Epithelial cell of proximal tubule (primary cell): Measurements from ENCODE around the gene ANKRD63. TPM values are rescaled to one million over a fixed set of nuclear protein-coding genes. Genes with fewer than 3 reads are reported as not detected.

Experiments used
- DNase-seq: peaks from one replicate; pipeline ENCODE4 v3.0.0-alpha.2; 2011; ENCODE audit warnings: low read depth
- H3K4me3 ChIP-seq: 2 replicates; pipeline ENCODE4 v1.5.1; 2011; ENCODE audit warnings: low read depth, mild to moderate bottlenecking, low read length
- total RNA-seq: library from RNA; depleted of rRNA; stranded (reverse); fragments of >200 nt; gene quantifications from 2 replicates; pipeline ENCODE4 v1.2.3, GENCODE V29; 2015
- TF ChIP-seq, protein P1 (sequence below): conservative IDR thresholded peaks from 2 replicates; pipeline ENCODE4 v1.5.1; 2012; ENCODE audit warnings: low read depth, mild to moderate bottlenecking, low read length

Gene ANKRD63
- total RNA-seq, 1 donor from 2014 or later, result not detected

DNA sequence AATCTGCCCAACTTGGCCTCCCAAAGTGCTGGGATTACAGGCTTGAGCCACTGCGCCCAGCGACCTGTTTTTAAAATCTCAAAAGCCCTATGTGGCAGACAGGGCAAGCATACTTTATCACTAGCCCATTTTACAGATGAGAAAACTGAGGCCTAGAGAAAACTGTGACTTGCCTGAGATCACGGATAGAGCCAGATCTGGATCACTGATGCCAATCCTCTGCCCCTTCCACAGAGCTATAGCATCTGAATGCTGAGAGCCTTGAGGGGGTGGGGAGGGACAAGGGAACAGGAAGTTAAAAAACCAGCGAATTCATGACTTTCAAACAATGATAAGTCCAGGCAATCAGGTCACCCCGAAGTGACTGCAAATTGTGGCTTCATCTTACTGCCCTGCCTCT lies 7.3 kb downstream of the ANKRD63 start:
- H3K4me3 ChIP-seq, result no peak overlapping the region
- TF ChIP-seq, protein P1, sequence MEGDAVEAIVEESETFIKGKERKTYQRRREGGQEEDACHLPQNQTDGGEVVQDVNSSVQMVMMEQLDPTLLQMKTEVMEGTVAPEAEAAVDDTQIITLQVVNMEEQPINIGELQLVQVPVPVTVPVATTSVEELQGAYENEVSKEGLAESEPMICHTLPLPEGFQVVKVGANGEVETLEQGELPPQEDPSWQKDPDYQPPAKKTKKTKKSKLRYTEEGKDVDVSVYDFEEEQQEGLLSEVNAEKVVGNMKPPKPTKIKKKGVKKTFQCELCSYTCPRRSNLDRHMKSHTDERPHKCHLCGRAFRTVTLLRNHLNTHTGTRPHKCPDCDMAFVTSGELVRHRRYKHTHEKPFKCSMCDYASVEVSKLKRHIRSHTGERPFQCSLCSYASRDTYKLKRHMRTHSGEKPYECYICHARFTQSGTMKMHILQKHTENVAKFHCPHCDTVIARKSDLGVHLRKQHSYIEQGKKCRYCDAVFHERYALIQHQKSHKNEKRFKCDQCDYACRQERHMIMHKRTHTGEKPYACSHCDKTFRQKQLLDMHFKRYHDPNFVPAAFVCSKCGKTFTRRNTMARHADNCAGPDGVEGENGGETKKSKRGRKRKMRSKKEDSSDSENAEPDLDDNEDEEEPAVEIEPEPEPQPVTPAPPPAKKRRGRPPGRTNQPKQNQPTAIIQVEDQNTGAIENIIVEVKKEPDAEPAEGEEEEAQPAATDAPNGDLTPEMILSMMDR, result no peak
- DNase-seq, result no peak

DNA sequence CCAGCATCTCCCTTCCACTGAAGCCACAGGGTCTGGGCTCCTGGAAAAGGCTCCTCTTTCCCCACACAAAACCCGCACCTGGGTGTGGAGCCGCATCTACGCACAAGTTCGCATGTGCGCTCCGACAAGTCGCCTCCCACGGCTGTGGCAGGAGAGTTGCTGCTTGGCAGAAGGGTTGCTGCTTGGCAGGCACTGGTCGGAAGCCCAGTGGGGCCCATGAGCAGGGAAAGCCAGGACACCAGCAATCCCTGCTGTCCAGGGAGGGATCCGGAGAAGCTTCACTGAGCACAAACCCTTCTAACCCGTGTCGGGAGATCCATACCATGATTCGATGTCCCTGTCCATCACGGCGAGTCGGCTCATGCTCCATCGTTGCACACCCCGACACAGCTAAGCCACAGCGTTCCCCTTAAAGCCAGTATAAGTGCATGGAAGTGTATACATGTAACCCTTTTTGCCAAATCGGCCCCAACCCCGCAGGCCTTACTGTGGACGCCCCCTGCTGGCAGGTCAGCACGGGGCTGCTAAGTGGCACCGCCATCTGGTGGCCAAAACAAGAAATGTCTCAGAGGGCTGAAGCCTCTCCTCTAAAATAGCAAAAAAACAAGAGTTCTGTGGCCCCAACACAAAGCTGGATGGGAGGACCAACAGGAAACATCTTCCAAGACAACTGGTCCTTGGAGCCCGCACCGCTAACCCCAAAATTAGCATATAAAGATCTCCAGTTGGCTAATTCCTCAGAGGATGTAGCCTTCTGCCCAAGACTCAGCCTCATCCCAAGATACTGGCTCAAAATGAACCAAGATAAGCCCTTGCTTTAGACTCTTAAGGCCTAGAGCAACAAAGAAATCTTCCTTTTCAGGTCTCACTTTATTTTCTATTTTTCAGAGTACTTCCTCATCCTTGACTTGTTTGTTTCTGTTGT lies 8.3 kb downstream of the ANKRD63 start:
- TF ChIP-seq, protein P1, result peak; percentile 100
- H3K4me3 ChIP-seq, result no peak overlapping the region
- no peak for DNase-seq

DNA sequence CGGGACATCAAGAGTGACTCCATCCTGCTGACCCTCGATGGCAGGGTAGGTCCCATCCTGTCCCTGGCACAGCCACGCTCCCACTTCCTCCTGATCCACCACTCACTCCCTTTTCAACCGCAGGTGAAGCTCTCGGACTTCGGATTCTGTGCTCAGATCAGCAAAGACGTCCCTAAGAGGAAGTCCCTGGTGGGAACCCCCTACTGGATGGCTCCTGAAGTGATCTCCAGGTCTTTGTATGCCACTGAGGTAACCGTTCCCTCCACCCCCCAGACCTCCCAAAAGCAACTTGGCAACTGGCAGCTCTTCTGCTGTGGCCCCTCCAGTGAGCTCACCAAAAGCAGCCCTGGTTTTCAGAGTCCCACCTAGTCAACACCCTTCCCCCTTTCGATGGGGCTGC lies 9.4 kb downstream of the ANKRD63 start:
- H3K4me3 ChIP-seq, result no peak overlapping the region
- TF ChIP-seq, protein P1, result no peak

DNA sequence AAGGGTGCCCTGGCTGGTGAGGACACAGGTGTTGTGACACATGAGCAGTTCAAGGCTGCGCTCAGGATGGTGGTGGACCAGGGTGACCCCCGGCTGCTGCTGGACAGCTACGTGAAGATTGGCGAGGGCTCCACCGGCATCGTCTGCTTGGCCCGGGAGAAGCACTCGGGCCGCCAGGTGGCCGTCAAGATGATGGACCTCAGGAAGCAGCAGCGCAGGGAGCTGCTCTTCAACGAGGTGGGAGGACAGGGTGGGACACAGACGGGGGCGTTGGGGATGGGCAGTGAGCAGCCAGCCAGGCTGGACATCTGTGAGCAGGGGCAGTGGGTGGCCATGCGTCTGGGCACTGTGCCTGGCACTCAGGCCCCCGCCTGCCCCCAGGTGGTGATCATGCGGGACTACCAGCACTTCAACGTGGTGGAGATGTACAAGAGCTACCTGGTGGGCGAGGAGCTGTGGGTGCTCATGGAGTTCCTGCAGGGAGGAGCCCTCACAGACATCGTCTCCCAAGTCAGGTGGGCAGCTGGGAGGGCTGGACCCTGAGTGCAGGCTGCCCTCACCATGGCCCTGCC lies 10.3 kb downstream of the ANKRD63 start:
- H3K4me3 ChIP-seq, result no peak overlapping the region
- no peak for DNase-seq
- TF ChIP-seq, protein P1, result peak; percentile 52

More for the DNA sequence above, 9.4 kb downstream of the ANKRD63 start:
- no peak for DNase-seq

DNA sequence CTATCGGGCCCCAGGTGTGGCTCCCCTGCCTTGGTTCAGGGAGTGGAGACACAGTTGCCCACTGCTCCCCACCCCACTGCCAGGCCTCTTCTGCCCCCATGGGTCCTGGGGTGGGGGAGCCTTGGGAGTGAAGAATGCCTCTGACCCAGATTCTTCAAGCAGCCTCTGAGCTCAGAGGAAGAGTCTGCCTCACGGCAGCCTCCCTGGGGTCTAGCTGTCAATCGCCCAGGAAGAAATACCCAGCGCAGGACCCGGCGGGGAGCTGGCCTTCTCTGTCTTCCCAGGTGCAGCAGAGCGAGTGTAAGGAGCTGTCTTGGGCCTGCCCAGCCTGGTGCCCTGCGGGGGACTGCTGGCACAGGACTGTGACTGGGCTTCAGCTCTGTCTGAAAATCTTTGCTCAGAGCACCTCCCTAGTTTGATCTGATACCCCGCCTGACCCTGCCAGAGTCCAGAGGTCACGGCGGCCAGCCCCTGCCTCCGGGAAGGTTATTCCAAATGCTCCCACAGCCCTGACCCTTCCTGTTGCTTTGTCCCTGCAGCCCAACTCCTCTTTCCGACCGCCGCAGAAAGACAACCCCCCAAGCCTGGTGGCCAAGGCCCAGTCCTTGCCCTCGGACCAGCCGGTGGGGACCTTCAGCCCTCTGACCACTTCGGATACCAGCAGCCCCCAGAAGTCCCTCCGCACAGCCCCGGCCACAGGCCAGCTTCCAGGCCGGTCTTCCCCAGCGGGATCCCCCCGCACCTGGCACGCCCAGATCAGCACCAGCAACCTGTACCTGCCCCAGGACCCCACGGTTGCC lies 11.0 kb downstream of the ANKRD63 start:
- no peak for DNase-seq
- no peak overlapping the region for H3K4me3 ChIP-seq
- TF ChIP-seq, protein P1, result no peak

DNA sequence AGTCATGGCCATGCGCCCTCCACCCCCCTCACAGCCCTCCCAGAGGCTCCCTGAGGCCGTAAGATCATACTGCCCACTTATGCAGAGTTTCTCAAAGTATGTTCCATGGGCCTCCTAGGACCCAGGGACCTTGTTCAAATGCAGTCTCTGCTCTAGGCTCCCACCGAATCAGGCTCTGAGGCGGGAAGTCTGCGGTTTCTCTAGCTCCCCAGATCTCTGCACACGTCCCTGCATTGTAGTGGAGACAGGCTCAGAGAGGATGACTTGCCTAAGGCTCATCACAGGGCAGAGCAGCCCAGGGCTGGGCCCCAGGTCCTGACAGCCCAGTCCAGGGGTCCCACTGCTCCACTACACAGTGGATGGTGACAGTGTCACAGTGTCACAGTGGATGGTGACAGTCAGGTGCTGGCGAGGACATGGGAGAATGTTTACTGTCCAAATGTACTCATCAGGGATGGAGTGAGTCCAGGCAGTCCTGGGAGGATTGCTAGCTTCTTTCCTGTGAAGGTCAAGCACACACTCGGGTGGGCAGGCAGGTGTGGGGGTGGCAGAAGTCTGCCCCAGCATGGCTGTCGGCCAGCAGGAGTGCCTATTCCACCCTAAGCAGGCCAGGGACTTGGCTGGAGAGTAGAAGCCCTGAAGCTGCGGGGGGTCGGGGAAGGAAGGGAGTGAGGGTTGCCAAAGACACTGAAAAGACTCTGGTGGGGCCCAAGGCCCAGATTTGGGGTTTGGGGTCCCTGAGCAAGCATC lies 12.4 kb downstream of the ANKRD63 start:
- TF ChIP-seq, protein P1, result no peak
- no peak overlapping the region for H3K4me3 ChIP-seq

More for the DNA sequence above, 12.4 kb downstream of the ANKRD63 start:
- DNase-seq, result no peak
